Measurements from ENCODE around the gene LINGO4. TPM values are rescaled to one million over a fixed set of nuclear protein-coding genes. Genes with fewer than 3 reads are reported as not detected.
A peak's percentile ranks its signal among the peaks of the same experiment; 100 is the strongest.

LINGO4 gene
- polyA plus RNA-seq, 1 donor (not counting 4 experiments of a cell fraction or from before 2014, with no cell fraction given), result not detected

- H3K9me1 ChIP-seq (ENCODE audit: control insufficient read depth, extremely low read depth, insufficient read depth, low read length), result no peaks in the 10 kb centered on the region
- TF ChIP-seq, protein P1, sequence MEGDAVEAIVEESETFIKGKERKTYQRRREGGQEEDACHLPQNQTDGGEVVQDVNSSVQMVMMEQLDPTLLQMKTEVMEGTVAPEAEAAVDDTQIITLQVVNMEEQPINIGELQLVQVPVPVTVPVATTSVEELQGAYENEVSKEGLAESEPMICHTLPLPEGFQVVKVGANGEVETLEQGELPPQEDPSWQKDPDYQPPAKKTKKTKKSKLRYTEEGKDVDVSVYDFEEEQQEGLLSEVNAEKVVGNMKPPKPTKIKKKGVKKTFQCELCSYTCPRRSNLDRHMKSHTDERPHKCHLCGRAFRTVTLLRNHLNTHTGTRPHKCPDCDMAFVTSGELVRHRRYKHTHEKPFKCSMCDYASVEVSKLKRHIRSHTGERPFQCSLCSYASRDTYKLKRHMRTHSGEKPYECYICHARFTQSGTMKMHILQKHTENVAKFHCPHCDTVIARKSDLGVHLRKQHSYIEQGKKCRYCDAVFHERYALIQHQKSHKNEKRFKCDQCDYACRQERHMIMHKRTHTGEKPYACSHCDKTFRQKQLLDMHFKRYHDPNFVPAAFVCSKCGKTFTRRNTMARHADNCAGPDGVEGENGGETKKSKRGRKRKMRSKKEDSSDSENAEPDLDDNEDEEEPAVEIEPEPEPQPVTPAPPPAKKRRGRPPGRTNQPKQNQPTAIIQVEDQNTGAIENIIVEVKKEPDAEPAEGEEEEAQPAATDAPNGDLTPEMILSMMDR (optimal IDR thresholded peaks at IDR 0.05 in 1 of 3, IDR thresholded peaks at IDR 0.05 in 1 of 3, conservative IDR thresholded peaks at IDR 0.05 in 1 of 3; ENCODE audit: extremely low read depth in 1 of 3, insufficient read depth in 2 of 3, low read length in 3 of 3), result peak in 1 of 3 experiments; percentile 33
- no peak for TF ChIP-seq EZH2 (IDR thresholded peaks at IDR 0.05; ENCODE audit: low read length)
- no peak within 1 kb of the TSS for H3K4me2 ChIP-seq (ENCODE audit: control insufficient read depth, extremely low read depth, insufficient read depth, low read depth, low read length)
- no peak within 1 kb of the TSS for H3K9ac ChIP-seq (ENCODE audit: control insufficient read depth, extremely low read depth, insufficient read depth, low read length)
- no peak within 1 kb of the TSS for H3K4me3 ChIP-seq (ENCODE audit: control insufficient read depth in 2 of 3, extremely low read depth in 1 of 3, insufficient read depth in 2 of 3, low read depth in 1 of 3, low read length in 3 of 3)
- no peaks in the 10 kb centered on the region for H4K20me1 ChIP-seq (ENCODE audit: control insufficient read depth, extremely low read depth, insufficient read depth, low read length)
- H3K36me3 ChIP-seq (ENCODE audit: control insufficient read depth in 2 of 2, extremely low read depth in 1 of 2, insufficient read depth in 2 of 2, low read length in 2 of 2), result no peaks in the 10 kb centered on the region
- H3K9me3 ChIP-seq (ENCODE audit: control insufficient read depth, low read depth, low read length), result no peaks in the 10 kb centered on the region
- H3K27me3 ChIP-seq (ENCODE audit: control insufficient read depth, extremely low read depth, insufficient read depth, low read length), result peaks cover 8% of the 10 kb centered on the region
- dilution Hi-C loops (cut with MboI; ENCODE audit: extremely low pct_ligation_motif_present, low sequenced_read_pairs), result no loop called here
- no peak within 1 kb of the TSS for H2AFZ ChIP-seq (ENCODE audit: control insufficient read depth, low read length)
- H3K79me2 ChIP-seq (ENCODE audit: control insufficient read depth, insufficient read depth, low read length), result no peaks in the 10 kb centered on the region
- peaks cover 12% of the 10 kb centered on the region for H3K4me1 ChIP-seq (ENCODE audit: control insufficient read depth, extremely low read depth, insufficient read depth, low read length)
- FAIRE-seq, result peak; percentile 39
- DNase-seq (ENCODE audit: low read depth, low spot score), result no peak
- no peak within 1 kb of the TSS for H3K27ac ChIP-seq (ENCODE audit: control insufficient read depth, insufficient read depth, low read length)
These were observed 48.3 kb upstream of the LINGO4 start, which contains the start of gene THEM5 for GRCh38 chr1:151853411-151853943. Gene THEM5, minus strand, starts transcription at chr1:151853712. Its CDS starts 147 bp downstream, at chr1:151853565.

- Histone ChIP-seq H3K27me3 (ENCODE audit: control insufficient read depth, extremely low read depth, insufficient read depth, low read length) (peaks cover 8% of the 10 kb centered on the region), H3K36me3 (ENCODE audit: control insufficient read depth in 2 of 2, extremely low read depth in 1 of 2, insufficient read depth in 2 of 2, low read length in 2 of 2) (no peaks in the 10 kb centered on the region), H3K9ac (ENCODE audit: control insufficient read depth, extremely low read depth, insufficient read depth, low read length) (no peak overlapping the region), H3K27ac (ENCODE audit: control insufficient read depth, insufficient read depth, low read length) (no peak overlapping the region), H3K79me2 (ENCODE audit: control insufficient read depth, insufficient read depth, low read length) (no peaks in the 10 kb centered on the region), H3K4me2 (ENCODE audit: control insufficient read depth, extremely low read depth, insufficient read depth, low read depth, low read length) (no peak overlapping the region), H3K4me1 (ENCODE audit: control insufficient read depth, extremely low read depth, insufficient read depth, low read length) (peaks cover 4% of the 10 kb centered on the region), H4K20me1 (ENCODE audit: control insufficient read depth, extremely low read depth, insufficient read depth, low read length) (no peaks in the 10 kb centered on the region), H3K9me3 (ENCODE audit: control insufficient read depth, low read depth, low read length) (no peaks in the 10 kb centered on the region), H3K4me3 (ENCODE audit: control insufficient read depth in 2 of 3, extremely low read depth in 1 of 3, insufficient read depth in 2 of 3, low read depth in 1 of 3, low read length in 3 of 3) (no peak overlapping the region), H2AFZ (ENCODE audit: control insufficient read depth, low read length) (no peak overlapping the region), H3K9me1 (ENCODE audit: control insufficient read depth, extremely low read depth, insufficient read depth, low read length) (no peaks in the 10 kb centered on the region)
- TF ChIP-seq EZH2 (IDR thresholded peaks at IDR 0.05; ENCODE audit: low read length), result no peak
- TF ChIP-seq, protein P1 (optimal IDR thresholded peaks at IDR 0.05 in 1 of 3, IDR thresholded peaks at IDR 0.05 in 1 of 3, conservative IDR thresholded peaks at IDR 0.05 in 1 of 3; ENCODE audit: extremely low read depth in 1 of 3, insufficient read depth in 2 of 3, low read length in 3 of 3), result no peak
- DNase-seq (ENCODE audit: low read depth, low spot score) (no peak), FAIRE-seq (no peak)
- dilution Hi-C loops (cut with MboI; ENCODE audit: extremely low pct_ligation_motif_present, low sequenced_read_pairs), result no loop called here
These were observed 47.5 kb upstream of the LINGO4 start for GRCh38 chr1:151852733-151853132.

Data from keratinocyte (primary cell).